ENCODE results near the gene TUBA4B.

DNA sequence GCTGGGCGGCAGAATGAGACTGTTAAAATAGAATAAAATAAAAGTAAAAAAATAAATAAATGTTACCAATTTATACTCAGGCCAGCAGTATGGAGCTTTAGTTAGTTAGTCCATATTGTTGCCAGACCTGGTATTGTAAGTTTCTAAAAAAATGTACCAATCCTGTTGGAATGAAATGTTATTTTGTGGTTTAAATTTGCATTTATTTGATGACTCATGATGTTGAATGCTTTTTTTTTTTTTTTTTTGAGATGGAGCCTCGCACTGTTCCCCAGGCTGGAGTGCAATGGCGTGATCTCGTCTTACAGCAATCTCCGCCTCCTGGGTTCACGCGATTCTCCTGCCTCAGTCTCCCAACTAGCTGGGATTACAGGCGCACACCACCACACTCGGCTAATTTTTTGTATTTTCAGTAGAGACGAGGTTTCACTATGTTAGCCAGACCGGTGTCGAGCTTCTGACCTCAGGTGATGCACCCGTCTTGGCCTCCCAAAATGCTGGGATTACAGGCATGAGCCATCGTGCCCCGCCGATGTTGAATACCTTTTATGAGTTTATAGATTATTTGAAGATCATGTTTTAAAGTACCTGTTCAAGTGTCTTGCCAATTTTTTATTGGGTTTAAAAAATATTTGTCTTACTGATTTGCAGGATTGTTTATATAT lies 61.9 kb downstream of the TUBA4B start:
- no peak for TF ChIP-seq EZH2 (IDR thresholded peaks at IDR 0.05)
- no peak for TF ChIP-seq POLR2AphosphoS5 (IDR thresholded peaks at IDR 0.05; ENCODE audit: borderline replicate concordance, low read depth, low read length)
- TF ChIP-seq FOXP2 (optimal IDR thresholded peaks at IDR 0.05; ENCODE audit: control extremely low read depth, extremely low read length, insufficient read depth), result no peak
